ENCODE measurements around the gene CMSS1.

Gene CMSS1

GRCh38 chr3:100159331-100160153 lies 341.9 kb downstream of the CMSS1 start:
- no peak for DNase-seq

DNA sequence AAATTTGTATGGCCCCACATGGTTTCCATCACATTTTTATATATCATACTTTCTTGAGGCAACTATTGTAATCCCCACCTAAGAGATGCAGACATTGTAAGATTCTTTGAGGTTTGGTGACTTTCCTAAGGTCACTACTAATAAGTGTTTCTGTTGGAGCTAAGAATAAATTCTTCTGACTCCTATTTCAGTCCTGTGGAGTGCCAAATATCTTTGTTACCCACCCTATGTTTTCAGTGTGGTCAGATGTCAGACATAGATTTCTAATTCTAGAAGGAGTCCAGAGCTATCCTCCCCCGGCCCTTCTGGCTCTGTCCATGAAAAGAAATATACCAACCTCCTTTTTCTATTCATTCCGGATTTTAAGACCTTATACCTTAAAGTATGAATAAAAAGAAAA lies 342.9 kb downstream of the CMSS1 start:
- DNase-seq = no peak

GRCh38 chr3:100163787-100164186 lies 346.1 kb downstream of the CMSS1 start:
- DNase-seq = peak; percentile 51

GRCh38 chr3:100164743-100165142 lies 347.1 kb downstream of the CMSS1 start:
- peak; percentile 72 for DNase-seq

DNA sequence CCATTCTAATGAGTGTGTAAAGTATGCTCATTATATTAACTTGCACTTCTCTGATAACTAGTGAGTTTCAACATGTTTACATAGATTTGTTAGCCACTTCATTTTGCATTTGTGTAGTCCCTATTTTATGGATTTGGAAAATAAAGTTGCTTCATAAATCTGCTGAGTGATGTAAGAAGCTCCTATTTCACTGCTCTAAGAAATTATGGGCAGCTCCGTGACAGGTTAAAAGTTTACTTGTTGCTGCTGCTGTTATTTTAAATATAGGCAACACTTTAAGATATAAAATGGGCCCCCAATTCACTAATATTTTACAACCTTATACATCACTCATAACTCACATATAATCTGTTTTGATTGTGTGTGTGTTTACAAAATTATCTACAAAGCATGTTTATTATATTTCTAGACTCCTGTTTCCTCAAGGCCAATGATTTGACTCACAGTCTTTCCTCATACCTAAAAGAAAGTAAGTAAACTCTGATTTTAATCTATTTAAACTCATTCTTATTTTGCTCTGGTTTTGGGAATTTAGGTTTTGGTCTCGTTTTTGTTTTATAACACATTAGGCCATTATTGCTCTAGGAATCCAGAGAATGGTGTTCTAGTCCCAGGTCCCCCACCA lies 348.4 kb downstream of the CMSS1 start:
- DNase-seq = no peak

GRCh38 chr3:100169201-100169920 lies 351.7 kb downstream of the CMSS1 start:
- peak; percentile 60 for DNase-seq

DNA sequence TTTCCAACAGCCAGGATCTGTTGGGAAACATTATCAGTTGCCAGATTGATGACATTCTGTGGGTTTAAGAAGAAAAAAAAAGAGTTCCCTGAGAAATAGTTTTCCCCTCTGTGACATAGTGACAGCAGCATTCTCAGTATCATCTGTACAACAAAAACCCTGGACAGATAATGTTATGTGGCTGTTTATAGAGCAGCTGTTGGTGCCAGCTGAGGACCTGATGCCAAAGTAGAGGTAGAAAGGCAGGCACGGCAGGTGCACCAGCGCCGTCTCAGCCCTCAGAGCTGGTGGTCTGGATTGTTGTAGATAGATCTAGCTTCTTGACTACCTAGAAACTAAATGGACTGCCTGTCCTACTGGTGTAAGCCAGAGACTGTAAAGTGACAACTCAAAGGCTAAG lies 352.8 kb downstream of the CMSS1 start:
- DNase-seq = no peak

- no peak for DNase-seq
Observed at GRCh38 chr3:100171211-100171914, 353.7 kb downstream of the CMSS1 start.

DNA sequence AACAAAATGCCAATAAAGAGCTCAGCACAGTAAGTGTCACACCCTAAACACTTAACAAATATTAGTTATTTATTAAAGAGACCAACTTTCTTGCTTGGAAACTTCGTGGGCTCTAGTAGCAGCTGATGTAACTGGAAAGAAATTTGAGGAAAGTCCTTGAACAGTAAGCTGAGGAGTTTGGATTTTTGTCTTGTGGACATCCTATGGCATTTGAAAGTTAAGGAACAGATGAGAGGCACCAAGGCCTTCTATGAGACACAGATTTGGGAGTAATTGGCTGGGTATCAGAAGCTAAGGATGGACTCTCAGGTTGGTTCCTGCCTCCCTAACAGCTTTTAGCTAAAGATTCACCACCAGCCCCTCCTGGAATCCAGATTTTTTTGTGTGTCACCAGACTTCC lies 356.3 kb downstream of the CMSS1 start:
- no peak for DNase-seq

DNA sequence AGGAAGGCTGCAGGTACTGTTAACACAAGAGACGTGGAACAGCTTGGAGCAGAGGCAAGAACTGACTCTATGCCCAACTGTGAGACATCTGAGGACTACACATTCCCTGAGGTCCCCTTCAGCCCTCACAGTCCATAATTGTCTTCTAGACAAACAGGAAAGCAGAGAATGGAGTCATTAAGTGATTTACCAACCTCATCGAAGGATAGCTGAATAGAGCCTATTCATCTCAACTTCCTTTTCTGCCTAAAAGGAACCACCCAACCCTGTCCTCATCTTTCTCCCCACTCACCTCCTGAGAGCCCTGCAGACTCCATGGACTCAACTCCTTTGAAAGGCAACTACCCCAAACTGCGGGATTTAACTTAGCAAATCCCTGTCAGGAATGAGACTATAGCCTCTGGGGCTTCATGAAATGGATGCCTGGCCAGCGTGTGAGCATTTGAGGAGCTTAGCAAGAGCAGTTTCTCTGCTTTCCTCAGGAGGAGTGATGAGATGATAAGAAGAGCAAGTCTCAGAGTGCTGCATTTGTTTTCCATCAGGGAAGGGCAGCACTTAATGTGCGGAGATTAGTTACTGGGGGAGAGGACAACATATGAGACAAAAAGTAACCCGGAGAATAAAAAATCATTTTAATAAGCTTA lies 358.1 kb downstream of the CMSS1 start:
- DNase-seq = no peak

DNA sequence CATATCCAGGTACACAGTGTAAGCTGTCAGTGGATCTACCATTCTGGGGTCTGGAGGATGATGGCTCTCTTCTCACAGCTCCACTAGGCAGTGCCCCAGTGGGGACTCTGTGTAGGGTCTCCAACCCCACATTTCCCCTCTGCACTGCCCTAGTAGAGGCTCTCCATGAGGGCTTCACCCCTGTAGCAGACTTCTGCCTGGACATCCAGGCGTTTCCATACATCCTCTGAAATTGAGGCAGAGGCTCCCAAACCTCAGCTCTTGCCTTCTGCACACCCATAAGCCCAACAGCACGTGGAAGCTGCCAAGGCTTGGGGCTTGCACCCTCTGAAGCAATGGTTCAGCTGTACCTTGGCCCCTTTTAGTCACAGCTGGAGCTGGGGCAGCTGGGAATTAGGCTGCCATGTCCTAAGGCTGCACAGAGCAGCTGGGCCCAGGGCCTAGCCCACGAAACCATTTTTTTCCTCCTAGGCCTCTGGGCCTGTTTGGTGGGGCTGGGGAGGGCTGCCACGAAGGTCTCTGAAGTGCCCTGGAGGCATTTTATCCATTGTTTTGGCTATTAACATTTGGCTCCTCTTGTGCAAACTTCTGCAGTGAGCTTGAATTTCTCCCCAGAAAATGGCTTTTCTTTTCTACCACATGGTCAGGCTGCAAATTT lies 362.2 kb downstream of the CMSS1 start:
- DNase-seq = no peak

DNA sequence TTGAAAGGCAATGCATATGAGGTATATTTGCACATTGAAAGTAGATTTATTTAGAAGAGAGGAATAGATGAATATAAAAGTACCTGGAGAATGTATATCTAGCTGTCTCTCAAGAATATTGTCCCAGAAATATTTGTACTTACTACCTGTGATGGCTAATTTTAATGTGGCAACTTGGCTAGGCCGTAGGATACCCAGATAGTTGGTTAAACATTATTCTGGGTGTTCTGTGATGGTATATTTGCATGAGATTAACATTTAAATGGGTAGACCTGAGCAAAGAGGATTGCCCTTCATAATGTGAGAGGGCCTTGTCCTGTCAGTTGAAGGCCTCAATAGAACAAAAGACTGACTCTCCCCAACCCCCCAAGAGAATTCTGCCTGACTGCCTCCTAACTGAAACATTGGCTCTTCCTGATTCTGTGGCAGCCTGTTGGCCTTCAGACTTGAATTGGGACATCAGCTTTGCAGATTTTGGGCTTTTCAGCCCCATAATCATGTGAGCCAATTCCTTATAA lies 366.0 kb downstream of the CMSS1 start:
- no peak for DNase-seq

- peak; percentile 74 for DNase-seq
Observed at GRCh38 chr3:100184948-100185570, 367.4 kb downstream of the CMSS1 start.

- DNase-seq = peak; percentile 34
Observed at GRCh38 chr3:100185847-100186246, 368.2 kb downstream of the CMSS1 start.

- DNase-seq = no peak
Observed at GRCh38 chr3:100189444-100189964, 371.8 kb downstream of the CMSS1 start.

GRCh38 chr3:100195375-100195774 lies 377.7 kb downstream of the CMSS1 start:
- DNase-seq = no peak

- DNase-seq = no peak
Observed at GRCh38 chr3:100197876-100198275, 380.2 kb downstream of the CMSS1 start.

DNA sequence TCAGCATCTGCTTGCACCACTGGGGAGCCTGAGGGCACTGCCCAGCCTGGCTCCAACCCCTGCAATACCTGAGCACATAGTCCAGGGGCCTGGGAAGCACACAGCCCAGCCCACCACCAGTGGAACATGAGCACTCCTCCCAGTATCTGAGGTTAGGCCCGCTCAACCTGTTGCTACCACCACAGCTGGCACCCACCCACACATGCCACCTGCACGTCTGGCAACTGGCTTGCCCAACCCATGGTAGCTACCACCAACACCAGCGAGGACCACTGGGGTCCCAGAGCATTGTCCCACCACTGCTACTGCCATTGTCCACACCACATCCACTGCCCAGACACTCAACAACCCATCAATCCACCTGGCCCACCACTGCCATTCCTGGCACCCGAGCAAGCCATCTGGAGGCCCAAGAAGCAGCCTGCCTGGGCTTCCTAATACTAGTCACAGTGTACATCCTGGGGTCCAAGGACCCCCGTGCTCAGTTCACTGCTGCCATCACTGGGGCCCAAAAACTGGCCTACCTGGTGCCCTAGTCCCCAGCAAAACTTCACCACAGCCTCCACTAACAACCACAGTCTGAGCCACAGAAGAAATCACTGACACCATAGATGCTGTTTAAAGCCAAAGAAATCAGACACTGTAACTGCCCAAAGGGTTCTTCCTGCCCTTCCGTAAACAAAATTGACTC lies 381.1 kb downstream of the CMSS1 start:
- no peak for DNase-seq

- no peak for DNase-seq
Observed at GRCh38 chr3:100205171-100205570, 387.5 kb downstream of the CMSS1 start.

DNA sequence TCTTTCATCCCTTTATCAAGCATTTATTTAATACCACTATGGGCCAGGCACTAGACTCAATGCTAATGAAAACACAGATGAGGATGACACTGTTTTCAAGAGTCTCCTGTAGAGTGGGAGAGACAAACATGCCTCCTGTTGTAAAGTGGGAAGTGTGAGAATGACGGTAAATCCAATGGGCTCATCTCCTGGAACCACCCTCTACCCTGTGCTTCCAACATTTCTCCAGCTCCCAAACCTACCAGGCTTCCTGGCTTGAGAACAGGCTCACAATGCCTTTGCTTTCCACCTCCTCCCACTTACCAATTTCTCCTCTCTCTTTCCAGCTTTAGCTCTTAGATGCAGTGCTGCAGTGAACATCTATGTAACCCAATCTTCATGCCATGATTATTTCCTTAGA lies 389.0 kb downstream of the CMSS1 start:
- DNase-seq = no peak

DNA sequence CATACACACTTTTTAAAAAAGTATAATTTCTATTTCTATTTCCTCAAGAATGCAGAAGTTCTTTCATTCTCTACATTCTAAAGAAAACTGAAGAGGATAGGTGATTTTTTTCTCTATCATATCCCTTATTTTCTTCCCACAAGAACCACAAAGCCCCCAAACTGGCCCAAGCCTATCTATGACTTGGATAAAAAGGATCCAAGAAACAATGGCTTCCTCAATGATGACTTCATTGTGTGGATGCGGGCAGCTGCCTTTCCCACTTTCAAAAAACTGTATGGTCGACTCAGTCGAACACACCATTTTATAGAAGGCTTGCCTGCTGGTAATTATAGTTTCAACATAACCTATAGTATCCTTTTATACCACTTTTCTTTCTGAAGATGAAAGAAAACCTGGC lies 390.2 kb downstream of the CMSS1 start:
- DNase-seq = no peak
